MV-4-11 (cell line): Measurements from ENCODE around the gene NR4A3.
"Not testable (repeated sequence)": the region's sequence is repeated elsewhere in the genome, so short reads cannot be mapped to it uniquely, and the experiment has no call there.

Experiments used
- DNase-seq: peaks from one replicate; lab custom pipeline; 2025; lab: John Stamatoyannopoulos, UW

The NR4A3 gene

DNA sequence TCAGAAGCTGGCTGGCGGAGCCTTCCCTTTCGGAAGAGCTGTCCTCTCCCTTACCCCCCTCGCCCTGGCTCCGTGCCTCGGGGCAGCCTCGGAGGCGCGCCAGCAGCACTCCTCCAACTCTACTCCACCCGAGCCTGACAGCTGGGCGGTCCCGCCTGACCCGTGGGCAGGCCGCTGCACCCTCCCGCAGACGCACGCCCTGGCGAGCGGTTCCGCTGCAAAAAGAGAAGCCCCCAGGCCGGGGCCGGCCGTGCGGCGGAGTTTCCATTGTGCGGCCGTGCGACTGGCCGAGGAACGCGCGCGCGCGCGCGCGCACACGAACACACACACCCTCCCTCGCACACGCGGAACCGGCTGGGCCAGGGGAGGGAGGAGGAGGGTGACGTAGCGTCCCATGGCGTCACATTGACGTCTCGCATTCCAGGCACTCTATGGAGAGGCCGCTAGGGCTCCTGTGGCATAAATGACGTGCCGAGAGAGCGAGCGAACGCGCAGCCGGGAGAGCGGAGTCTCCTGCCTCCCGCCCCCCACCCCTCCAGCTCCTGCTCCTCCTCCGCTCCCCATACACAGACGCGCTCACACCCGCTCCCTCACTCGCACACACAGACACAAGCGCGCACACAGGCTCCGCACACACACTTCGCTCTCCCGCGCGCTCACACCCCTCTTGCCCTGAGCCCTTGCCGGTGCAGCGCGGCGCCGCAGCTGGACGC, at the start of gene NR4A3:
NR4A3 (plus strand) TSS at position 490 of the 713 bp plus-strand sequence. CDS start 6,158 bp downstream, outside the sequence.
- peak; percentile 93 for DNase-seq

DNA sequence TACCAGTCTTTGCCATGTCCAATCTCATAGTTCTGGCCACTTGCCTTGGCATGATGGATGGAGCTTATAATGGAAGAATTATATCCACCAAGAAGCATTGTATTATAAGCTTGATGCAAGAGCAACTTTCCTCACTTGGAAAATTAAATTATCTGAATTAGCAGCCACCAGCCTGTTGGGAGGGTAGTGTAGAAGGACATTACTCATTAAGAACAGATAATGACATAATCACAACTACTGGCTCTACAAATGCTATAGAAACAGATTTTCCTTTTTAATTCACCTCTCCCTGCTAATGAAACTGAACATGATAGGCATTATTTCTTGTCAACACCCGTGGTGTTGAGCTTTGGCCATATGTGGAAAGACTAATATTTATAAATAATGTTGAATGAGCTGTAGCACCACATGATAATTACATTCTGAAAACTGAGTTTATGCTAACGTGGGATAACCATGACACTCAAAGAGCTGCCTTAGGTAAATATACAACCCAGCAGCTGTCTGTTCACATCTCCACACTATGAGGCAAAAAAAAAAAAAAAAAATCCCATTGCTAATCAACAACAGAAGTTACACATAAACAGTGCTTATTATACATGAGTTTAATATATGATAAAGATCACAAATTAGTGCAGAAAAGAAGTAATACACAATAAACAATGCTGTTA, 48.1 kb upstream of the NR4A3 start:
- no peak for DNase-seq

DNA sequence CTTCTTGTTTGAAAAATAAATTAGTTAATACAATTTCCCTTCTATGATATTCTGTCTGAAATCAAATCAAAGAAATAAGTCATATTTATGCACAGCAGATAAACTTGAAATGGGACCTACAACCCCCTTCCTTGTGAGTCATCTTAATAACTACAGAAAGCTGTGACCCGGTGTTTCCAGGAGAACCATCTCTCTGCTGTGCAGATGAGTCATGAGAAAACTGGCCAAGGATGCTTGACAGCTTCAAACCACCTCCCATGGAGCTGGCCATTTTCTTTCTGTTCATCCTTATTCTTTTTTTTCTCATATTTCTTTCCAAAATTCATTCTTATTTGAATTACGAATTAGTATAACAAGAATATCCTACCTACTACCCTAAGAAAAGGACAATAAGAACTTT, 43.4 kb upstream of the NR4A3 start:
- no peak for DNase-seq

DNA sequence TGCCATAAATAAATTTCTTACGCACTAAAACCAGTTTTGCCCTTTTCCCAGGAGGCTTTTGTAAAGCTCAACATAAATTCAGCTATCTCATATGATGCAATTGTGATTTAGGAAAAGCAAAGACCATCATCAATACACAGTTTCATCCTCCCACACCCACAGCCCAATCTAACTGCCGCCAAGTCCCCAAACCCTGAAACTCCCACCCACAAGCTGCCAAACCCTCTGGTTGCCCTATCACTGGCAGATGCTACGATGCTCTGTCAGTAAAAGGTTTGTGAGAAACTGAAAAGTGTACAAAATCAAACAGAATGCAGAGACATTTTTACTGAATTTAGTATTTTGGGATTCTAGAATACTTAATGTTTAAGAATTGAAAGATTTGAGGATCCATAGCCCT, 42.8 kb upstream of the NR4A3 start:
- no peak for DNase-seq

DNA sequence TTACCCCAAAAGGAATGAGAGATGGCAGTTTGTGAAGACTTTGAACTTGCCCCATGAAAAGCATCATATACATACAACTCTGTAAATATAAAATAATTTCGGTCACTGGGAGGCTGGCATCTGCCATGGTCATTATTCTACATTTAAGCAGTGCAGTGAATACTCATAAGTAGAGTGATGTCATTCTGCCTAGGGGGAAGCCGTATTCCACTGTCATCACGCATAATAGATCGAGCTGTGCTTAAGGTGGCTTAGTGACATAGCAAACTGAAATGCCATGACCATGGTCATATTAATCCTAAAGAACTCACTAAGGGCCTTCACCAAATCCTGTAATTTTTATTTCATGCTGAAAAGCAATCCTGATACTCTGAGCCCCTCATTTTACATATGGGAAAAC, 42.4 kb upstream of the NR4A3 start:
- no peak for DNase-seq

DNA sequence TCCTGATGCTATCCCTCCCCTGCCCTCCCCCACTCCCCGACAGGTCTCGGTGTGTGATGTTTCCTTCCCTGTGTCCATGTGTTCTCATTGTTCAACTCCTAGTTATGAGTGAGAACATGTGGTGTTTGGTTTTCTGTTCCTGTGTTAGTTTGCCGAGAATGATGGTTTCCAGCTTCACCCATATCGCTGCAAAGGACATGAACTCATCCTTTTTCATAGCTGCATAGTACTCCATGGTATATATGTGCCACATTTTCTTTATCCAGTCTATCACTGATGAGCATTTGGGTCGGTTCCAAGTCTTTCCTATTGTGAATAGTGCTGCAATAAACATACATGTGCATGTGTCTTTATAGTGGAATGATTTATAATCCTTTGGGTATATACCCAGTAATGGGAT, 39.3 kb upstream of the NR4A3 start:
- not testable (repeated sequence) for DNase-seq

DNA sequence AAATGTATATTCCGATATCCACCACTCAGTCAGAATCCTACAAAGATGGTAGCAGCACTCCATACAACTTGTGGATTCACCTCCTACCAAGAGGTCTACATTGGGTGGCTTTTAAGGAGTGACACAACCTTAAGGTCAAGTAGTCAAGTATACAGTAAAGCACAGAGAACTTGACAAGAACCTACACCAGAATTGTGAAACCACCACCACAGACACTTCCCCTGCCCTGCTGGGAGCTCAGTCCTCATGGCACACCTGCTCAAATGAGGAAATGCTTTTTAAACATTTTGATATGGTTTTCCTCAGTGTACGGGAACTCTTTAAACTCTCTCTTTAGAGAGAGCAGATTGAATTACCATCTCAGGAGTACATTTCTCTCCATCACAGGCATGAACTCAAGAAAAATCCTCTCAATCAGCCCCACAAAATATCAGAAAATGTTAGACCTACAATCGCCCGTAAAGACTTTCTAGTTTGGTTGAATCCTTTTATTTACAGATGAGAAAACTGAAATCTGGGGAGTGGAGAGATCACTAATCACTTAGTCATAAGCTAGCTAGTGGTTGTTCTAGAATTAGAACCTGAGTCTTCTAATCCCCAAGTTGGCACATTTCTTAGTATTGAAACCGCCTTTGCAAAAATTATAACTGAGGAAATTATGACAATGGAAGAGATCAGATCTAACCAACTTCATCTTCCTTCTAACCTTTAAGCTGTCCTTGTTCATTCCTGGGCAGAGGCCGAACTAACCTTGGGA, 38.5 kb upstream of the NR4A3 start:
- peak; percentile 87 for DNase-seq

DNA sequence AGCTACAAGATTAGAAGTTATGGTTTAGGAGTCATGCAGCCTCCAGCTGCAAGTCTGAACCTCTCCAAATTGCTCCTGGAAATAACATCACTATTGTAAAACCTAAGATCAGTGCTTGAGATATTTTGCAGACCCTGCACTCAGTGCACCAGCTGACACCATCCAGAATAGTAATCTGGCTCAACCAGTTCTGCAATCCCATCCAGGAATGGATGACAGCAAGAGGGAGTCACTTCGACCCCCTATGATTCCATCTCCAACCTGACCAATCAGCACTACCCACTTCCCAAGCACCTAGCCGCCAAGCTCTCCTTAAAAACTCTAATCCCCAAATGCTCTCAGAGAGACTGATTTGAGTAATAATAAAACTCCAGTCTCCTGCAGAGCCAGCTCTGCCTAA, 37.9 kb upstream of the NR4A3 start:
- DNase-seq = no peak

DNA sequence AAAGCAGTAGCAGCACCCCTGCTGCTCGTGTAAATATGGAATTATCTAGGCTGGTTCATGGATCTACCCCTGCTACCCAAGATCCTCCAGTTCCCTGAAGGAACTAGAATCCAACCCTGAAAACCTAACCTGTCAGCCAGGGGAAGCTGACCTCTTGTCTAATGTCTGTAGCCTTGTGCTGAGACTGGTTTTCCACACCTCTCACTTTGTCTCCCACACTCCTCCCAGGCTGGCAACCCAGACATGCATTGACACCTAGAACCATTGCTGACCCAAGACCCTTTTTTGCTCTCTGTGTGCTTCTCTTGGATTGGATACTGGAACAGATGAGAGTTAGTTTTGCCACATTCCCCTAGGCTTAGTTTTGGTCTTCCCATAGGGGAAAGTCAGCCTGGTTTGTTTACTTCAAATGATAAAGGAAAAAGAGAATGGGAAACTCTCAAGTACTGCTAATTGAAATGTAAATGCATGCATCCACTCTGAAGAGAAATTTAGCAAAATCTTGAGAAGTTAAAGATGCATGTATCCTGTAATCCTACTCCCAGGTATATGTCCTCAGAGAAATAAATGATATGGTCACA, 36.6 kb upstream of the NR4A3 start:
- no peak for DNase-seq

DNA sequence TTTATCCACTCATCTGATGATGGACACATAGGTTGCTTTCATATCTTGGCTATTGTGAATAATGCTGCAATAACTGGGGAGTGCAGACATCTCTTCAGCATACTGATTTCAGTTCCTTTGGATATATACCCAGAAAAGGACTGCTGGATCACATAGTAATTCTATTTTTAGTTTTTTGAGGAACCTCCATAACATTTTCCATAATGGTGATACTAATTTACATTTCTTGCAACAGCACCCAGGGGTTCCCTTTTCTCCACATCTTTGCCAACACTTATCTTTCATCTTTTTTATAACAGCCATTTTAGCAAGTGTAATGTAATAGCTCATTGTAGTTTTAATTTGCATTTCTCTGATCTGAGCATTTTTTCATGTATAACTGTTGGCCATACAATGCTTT, 34.1 kb upstream of the NR4A3 start:
- peak; percentile 67 for DNase-seq

DNA sequence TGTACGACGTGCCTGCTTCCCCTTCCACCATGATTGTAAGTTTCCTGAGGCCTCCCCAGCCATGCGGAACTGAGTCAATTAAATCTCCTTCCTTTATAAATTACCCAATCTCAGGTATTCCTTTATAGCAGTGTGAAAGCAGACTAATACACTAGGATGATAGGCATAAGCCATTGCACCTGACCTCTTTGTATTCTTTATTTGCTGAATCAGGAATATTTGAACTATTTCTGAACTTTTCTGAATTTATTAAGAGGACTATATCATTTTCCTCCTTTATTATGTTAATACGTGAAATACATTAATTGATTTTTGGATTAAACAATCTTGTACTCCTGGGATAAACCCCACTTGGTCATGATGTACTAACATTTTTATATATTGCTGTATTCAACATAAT, 28.2 kb upstream of the NR4A3 start:
- no peak for DNase-seq

DNA sequence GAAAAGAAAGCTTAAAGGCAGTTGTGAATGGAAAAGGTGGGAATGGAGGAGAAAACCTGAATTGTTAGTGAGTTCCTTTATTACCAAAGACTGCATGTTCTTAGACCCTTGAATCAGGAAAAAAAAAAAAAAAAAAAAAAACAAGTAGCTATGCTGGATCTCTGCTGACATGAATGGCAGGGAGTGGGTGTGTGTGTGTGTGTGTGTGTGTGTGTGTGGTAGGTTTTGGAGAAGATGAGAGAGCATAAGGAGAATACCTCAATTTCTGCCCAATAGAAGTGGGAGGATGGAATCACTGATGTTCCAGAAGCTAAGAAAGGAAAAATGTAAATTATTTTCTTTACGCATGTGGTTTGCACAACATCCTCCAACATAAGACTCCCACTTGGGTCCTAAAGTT, 25.5 kb upstream of the NR4A3 start:
- no peak for DNase-seq

DNA sequence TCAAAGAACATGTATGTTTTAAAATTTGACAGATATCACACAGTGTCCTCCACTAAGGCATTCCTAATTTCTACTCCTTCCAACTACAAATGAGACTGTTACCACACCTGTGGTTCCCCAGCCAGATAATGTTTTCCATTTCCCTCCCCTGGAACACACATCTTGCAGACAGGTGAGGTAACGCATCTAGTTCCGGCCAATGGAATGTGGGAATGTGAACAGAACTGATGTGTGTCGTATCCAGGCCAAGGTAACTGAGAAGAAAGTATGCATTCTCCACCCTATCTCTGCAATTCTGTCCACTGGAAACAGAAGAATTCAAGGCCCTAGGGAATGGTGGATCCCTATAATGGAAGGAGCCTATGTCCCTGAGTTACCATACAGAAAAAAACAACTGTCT, 19.9 kb upstream of the NR4A3 start:
- DNase-seq = no peak

DNA sequence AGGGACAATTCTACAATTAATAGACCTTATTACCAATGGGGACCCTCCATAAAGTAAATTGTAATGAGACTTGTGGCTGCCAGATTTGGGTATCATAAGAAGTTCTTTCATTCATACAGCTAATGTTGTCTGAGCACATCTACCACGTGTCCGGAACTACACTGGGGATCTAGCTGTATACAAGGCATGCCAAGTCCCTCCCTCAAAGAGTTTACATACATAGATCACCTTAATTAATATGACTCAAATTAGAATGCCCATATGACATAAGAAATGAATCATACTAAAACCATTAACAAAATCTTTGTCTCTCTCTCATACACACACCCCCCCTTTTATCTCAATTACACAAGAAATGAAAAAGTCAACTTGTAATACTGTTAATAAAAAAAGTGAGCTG, 18.0 kb upstream of the NR4A3 start:
- no peak for DNase-seq

DNA sequence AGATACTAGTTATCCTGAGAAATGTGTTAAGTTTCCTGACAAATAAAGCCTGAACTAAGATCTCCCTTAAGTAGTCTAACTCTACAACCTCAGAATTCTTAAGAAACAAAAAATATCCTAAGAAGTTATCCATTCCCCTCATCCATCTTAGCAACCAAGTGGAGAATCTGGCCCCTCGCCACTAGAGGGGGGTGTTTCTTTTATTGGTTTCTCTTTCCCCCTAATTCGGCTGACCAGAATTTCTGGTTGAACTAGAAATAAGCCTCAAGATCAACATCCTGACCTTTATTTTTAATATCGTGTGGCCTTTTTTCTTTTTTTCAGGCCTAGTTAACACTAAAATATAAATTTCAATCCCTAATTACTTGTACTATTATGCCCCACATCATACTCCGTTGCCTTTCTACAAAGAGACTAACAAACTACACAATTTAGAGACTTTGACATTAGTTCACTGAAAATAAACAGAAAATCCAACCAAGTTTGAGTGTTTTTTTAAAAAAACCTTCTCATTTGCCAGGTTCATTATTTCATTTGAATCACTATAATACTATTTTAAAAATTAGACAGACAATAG, 14.3 kb upstream of the NR4A3 start:
- peak; percentile 58 for DNase-seq

DNA sequence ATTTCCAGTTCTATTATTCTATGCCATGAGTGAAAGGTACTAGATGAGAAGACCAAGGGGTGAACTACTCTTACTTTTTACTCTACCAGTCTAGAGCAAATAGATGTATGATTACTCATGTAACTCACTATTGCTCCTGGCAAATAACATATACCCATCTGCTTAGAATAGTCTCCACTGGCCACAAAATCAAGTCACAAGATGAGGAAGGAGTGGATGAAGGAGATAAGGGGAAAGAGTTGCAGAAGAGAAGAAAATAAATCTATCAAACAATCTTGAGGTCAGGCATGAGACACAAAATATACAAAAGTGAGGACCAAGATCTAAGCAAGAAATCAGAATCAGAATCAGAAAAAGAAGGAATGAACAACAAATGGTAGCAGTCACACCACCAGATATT, 13.7 kb upstream of the NR4A3 start:
- DNase-seq = no peak

DNA sequence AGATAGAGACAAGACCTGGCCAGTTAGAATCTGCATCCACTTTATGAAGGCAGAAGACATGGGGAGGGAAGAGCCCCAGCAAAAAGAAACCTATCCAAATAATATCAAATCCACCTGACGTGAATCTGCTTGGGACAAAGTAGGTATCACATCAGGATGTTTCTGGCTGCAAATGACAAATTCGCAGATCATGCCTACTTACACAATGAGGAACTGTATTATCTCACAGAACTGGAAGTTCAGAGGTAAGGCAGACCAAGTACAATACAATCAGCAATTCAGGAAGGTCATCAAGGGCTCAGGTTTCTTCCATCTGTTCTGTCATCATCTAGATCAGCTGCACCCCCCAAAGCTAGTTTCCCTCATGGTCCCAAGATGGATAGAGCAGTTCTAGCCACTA, 13.2 kb upstream of the NR4A3 start:
- DNase-seq = no peak

DNA sequence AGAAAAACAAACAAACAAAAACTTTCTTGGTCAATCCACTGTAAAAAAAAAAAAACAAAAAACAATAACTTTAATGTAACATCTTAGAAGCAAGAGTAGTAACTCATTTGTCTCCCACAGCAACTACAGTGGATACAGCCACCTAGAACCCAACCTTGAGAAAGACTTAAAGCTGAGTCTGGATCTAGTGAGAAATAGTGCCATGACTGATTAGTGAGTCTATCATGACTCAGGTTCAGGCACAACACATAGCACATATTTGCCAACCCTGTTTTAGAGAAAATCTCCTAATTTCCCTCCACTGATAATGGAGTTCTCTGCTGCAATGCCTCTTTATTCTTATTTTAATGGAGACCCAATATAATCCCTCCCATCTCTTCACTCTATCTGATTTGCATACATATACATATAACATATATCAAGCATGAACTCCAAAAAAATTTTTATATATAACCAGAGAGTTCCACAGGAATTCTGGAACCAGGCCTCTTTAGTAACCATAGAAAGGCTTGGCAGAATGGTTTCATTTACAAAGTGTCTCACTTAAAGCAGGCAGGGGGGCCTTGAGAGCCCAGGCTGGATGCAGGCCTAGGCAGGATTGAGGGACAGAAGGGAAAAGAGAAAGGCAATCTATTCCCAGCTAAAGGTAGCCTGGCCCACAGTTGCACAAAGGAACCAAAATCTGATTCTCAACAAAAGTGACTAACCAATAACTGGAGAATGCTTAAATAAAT, 11.9 kb upstream of the NR4A3 start:
- DNase-seq = no peak

DNA sequence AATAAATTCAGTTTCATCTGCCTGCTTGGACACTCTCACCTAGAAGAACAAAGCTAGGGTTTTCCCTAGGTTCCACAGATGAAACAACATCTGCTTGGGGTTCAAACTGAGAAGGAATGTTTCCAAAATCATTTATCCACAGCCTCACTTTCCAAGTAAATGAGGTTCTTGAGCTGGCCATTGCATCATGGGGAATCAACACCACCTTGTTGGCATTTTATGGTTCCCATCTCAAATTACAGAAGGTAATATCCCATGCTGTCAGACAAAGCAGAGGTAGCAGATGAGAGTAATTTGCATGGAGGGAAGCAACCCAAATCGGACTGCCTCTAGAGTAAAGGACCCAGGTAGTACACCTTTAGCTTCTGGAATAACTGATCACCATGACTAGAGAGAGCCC, 10.5 kb upstream of the NR4A3 start:
- no peak for DNase-seq

DNA sequence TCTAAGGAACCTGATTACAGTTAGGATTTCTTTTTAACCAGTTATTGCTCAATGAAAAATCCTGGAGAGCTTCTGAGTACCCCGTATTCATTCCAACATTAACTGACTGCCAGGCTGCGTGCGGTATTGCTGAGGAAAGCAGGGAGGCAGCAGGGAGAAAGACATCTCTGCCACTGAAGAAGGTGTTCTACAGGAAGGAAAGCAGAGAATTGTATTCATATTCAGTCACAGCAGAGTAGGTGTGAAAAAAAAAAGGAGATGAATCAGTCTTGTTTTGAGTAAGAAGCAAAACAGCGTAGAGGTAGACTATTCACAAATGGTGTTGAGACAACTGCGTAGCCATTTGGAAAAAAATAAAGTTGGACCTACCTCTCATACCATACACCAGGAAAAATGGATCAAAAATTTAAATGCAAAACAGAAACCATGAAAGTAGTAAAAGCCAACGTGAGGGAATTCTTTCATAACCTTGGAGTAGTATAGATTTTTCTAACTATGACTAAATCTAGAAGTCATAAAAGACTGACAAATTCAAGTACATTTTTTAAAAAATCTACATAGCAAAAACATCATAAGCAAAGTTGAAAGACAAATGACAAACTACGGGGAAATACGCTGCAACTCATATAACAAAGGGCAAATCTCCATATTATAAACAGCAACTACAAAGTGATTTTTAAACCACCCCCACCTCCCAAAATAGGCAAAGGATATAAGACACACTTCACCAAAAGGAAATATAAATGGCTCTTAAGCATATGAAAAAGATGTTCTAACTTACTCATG, 9.9 kb upstream of the NR4A3 start:
- DNase-seq = no peak

DNA sequence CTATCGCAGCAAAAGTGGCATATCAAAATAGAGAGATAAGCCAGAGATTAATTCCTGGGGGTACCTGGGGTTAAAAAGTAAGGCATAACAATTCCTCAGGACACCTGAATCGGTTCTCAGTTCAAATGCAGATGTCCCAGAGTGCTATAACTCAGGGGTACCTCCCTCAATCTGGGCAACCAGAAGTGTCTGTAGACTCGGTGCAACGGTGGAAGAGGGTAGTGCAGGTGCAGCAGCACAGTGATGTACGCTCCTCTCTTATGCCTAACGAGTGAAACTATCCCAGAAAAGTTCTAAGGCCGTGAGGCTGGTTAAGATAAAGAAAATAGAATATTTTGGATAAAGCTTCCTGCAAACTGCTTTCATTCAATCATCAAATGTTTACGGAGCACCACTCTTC, 7.9 kb upstream of the NR4A3 start:
- no peak for DNase-seq
